SU-DHL-6 (cell line): ENCODE measurements around the gene RPN1.
"Not testable (repeated sequence)": the region's sequence is repeated elsewhere in the genome, so short reads cannot be mapped to it uniquely, and the experiment has no call there.

Source experiments
- H2AFZ ChIP-seq: fragments of 200-600 bp; sonication (generic); 2 replicates; pipeline ENCODE4 v1.6.1; 2014; ENCODE audit warnings: low read depth, mild to moderate bottlenecking, moderate library complexity, mixed read lengths, antibody characterized with exemption, low read length; ENCODE audit not compliant: severe bottlenecking
- H3F3A ChIP-seq: fragments of 200-600 bp; shearing (Covaris generic); 2 replicates; pipeline ENCODE4 v1.6.0; 2016; ENCODE audit warnings: antibody characterized with exemption, mild to moderate bottlenecking; ENCODE audit not compliant: insufficient read depth
- H3K27ac ChIP-seq: fragments of 200-600 bp; sonication (generic); 2 replicates; pipeline ENCODE4 v1.5.1; 2016; ENCODE audit warnings: low read depth, mild to moderate bottlenecking, low read length, moderate library complexity, mixed read lengths
- H3K27me3 ChIP-seq: fragments of 200-600 bp; sonication (generic), shearing (Covaris generic); 2 replicates; pipeline ENCODE4 v1.6.0; 2014; ENCODE audit warnings: mild to moderate bottlenecking, low read length
- H3K36me3 ChIP-seq: fragments of 200-600 bp; sonication (generic); 2 replicates; pipeline ENCODE4 v1.6.1; 2014; ENCODE audit warnings: mild to moderate bottlenecking, low read length, mixed read lengths
- H3K4me2 ChIP-seq: fragments of 300-600, 200-600 bp; shearing (Covaris generic), sonication (generic); 2 replicates; pipeline ENCODE4 v1.6.0; 2014; ENCODE audit warnings: low read length, low read depth, mild to moderate bottlenecking; ENCODE audit not compliant: poor library complexity, severe bottlenecking
- H3K4me3 ChIP-seq: fragments of 200-600 bp; sonication (generic); 2 replicates; pipeline ENCODE4 v1.5.1; 2014; ENCODE audit warnings: antibody characterized with exemption, low read length, mild to moderate bottlenecking, mixed read lengths; ENCODE audit not compliant: insufficient read depth, poor library complexity, severe bottlenecking
- H3K79me2 ChIP-seq: fragments of 200-600 bp; sonication (generic); 2 replicates; pipeline ENCODE4 v1.6.1; 2014; ENCODE audit warnings: mild to moderate bottlenecking, low read length, moderate library complexity; ENCODE audit not compliant: insufficient read depth
- H3K9ac ChIP-seq: fragments of 200-600 bp; sonication (generic); 2 replicates; pipeline ENCODE4 v1.7.0; 2014; ENCODE audit warnings: mild to moderate bottlenecking, low read length
- H3K9me2 ChIP-seq: fragments of 200-600 bp; sonication (generic); replicated peaks from 2 replicates; pipeline ENCODE4 v1.6.1; 2014; ENCODE audit warnings: low read length; ENCODE audit not compliant: insufficient read depth
- H3K9me3 ChIP-seq: fragments of 200-600 bp; sonication (generic); 2 replicates; pipeline ENCODE4 v1.6.1; 2014; ENCODE audit warnings: low read length, mixed read lengths; ENCODE audit not compliant: insufficient read depth
- H4K20me1 ChIP-seq: fragments of 200-600 bp; sonication (generic); 2 replicates; pipeline ENCODE4 v1.6.1; 2014; ENCODE audit warnings: low read depth, mild to moderate bottlenecking, antibody characterized with exemption, low read length, moderate library complexity, mixed read lengths
- CTCF ChIP-seq: fragments of 200-600 bp; sonication (generic); IDR thresholded peaks from one replicate; pipeline ENCODE4 v1.5.1; 2017; ENCODE audit warnings: antibody characterized with exemption, mild to moderate bottlenecking, low read length, moderate library complexity; ENCODE audit not compliant: insufficient read depth, poor library complexity, severe bottlenecking
- EZH2phosphoT487 ChIP-seq: fragments of 200-600 bp; sonication (generic), shearing (Covaris generic); conservative IDR thresholded peaks from 2 replicates; pipeline ENCODE4 v1.6.1; 2018; ENCODE audit warnings: mild to moderate bottlenecking, antibody characterized with exemption, low read length, moderate library complexity, mixed read lengths

The RPN1 gene

GRCh38 chr3:128591738-128592426 lies 58.7 kb downstream of the RPN1 start:
- Histone ChIP-seq H3K4me3 (no peak overlapping the region), H3K9me2 (no peaks in the 10 kb centered on the region), H3K27ac (no peak overlapping the region), H3K4me2 (no peak overlapping the region), H4K20me1 (no peaks in the 10 kb centered on the region), H3K36me3 (no peaks in the 10 kb centered on the region), H3F3A (no peaks in the 10 kb centered on the region), H3K9me3 (no peaks in the 10 kb centered on the region), H3K9ac (no peak overlapping the region), H2AFZ (no peak overlapping the region), H3K27me3 (no peaks in the 10 kb centered on the region), H3K79me2 (no peaks in the 10 kb centered on the region)
- TF ChIP-seq CTCF, result no peak
- TF ChIP-seq EZH2phosphoT487, result no peak

- Histone ChIP-seq H3K36me3 (no peaks in the 10 kb centered on the region), H3K4me2 (no peak overlapping the region), H4K20me1 (no peaks in the 10 kb centered on the region), H3K4me3 (no peak overlapping the region), H3F3A (no peaks in the 10 kb centered on the region), H3K27ac (no peak overlapping the region), H3K9ac (no peak overlapping the region), H3K27me3 (no peaks in the 10 kb centered on the region), H3K9me2 (no peaks in the 10 kb centered on the region), H3K9me3 (no peaks in the 10 kb centered on the region), H3K79me2 (no peaks in the 10 kb centered on the region), H2AFZ (no peak overlapping the region)
- TF ChIP-seq EZH2phosphoT487, result no peak
- no peak for TF ChIP-seq CTCF
Measured at GRCh38 chr3:128590948-128591347, 59.7 kb downstream of the RPN1 start.

GRCh38 chr3:128589985-128590384 lies 60.6 kb downstream of the RPN1 start:
- H3K4me3 ChIP-seq, H3K4me2 ChIP-seq, H3F3A ChIP-seq, H3K9ac ChIP-seq, H3K9me2 ChIP-seq, H3K36me3 ChIP-seq, H2AFZ ChIP-seq, H3K79me2 ChIP-seq, H3K9me3 ChIP-seq, H3K27ac ChIP-seq, H3K27me3 ChIP-seq, H4K20me1 ChIP-seq: not testable (repeated sequence)

GRCh38 chr3:128588147-128588546 lies 62.5 kb downstream of the RPN1 start:
- no peak overlapping the region for H2AFZ ChIP-seq
- H4K20me1 ChIP-seq, result no peaks in the 10 kb centered on the region
- H3K4me2 ChIP-seq, result no peak overlapping the region
- no peak overlapping the region for H3K27ac ChIP-seq
- H3K79me2 ChIP-seq, result no peaks in the 10 kb centered on the region
- no peak overlapping the region for H3K9ac ChIP-seq
- TF ChIP-seq CTCF, result no peak
- no peak for TF ChIP-seq EZH2phosphoT487
- H3K4me3 ChIP-seq, result no peak overlapping the region
- no peaks in the 10 kb centered on the region for H3K9me3 ChIP-seq
- H3K9me2 ChIP-seq, result no peaks in the 10 kb centered on the region
- H3F3A ChIP-seq, result no peaks in the 10 kb centered on the region
- H3K27me3 ChIP-seq, result no peaks in the 10 kb centered on the region
- no peaks in the 10 kb centered on the region for H3K36me3 ChIP-seq
